ENCODE data around the gene RNF212. TPM values are rescaled to one million over a fixed set of nuclear protein-coding genes. Genes with fewer than 3 reads are reported as not detected.

Gene RNF212
- total RNA-seq, 1 donor: 3.0 TPM

GRCh38 chr4:1045595-1046201 lies 67.7 kb downstream of the RNF212 start:
- TF ChIP-seq, protein P1, sequence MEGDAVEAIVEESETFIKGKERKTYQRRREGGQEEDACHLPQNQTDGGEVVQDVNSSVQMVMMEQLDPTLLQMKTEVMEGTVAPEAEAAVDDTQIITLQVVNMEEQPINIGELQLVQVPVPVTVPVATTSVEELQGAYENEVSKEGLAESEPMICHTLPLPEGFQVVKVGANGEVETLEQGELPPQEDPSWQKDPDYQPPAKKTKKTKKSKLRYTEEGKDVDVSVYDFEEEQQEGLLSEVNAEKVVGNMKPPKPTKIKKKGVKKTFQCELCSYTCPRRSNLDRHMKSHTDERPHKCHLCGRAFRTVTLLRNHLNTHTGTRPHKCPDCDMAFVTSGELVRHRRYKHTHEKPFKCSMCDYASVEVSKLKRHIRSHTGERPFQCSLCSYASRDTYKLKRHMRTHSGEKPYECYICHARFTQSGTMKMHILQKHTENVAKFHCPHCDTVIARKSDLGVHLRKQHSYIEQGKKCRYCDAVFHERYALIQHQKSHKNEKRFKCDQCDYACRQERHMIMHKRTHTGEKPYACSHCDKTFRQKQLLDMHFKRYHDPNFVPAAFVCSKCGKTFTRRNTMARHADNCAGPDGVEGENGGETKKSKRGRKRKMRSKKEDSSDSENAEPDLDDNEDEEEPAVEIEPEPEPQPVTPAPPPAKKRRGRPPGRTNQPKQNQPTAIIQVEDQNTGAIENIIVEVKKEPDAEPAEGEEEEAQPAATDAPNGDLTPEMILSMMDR (IDR thresholded peaks at IDR 0.05; ENCODE audit: insufficient read depth, low read depth, low read length): no peak
- H3K4me3 ChIP-seq (ENCODE audit: low read depth, low read length): no peak overlapping the region
- DNase-seq (ENCODE audit: low read depth): no peak

- TF ChIP-seq, protein P1 (IDR thresholded peaks at IDR 0.05; ENCODE audit: insufficient read depth, low read depth, low read length): no peak
- no peak overlapping the region for H3K4me3 ChIP-seq (ENCODE audit: low read depth, low read length)
- DNase-seq (ENCODE audit: low read depth): no peak
Observed at GRCh38 chr4:1045193-1045594, 68.2 kb downstream of the RNF212 start.

GRCh38 chr4:1044469-1045192 lies 68.7 kb downstream of the RNF212 start:
- TF ChIP-seq, protein P1 (IDR thresholded peaks at IDR 0.05; ENCODE audit: insufficient read depth, low read depth, low read length): no peak
- no peak overlapping the region for H3K4me3 ChIP-seq (ENCODE audit: low read depth, low read length)
- peak; percentile 5 for DNase-seq (ENCODE audit: low read depth)

GRCh38 chr4:1043651-1044468 lies 69.5 kb downstream of the RNF212 start:
- DNase-seq (ENCODE audit: low read depth): peak; percentile 97
- peak overlapping the region; percentile 20 for H3K4me3 ChIP-seq (ENCODE audit: low read depth, low read length)
- TF ChIP-seq, protein P1 (IDR thresholded peaks at IDR 0.05; ENCODE audit: insufficient read depth, low read depth, low read length): no peak

DNA sequence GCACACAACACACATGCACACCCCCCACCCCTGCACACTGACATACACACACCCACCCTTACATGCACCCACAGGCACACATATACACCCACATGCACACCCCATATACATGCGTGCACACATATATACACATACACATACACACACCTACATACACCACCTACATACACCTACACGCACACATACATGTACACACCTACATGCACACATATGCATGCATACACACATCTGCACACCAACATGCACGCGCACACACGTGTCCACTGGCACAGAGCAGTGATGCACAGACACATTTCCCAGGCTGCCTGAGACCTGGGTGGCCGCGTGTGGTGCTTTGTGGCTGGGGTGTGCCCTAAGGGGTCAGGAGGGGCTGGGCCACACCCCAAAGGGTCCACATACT lies 70.2 kb downstream of the RNF212 start:
- no peak overlapping the region for H3K4me3 ChIP-seq (ENCODE audit: low read depth, low read length)
- TF ChIP-seq, protein P1 (IDR thresholded peaks at IDR 0.05; ENCODE audit: insufficient read depth, low read depth, low read length): no peak
- no peak for DNase-seq (ENCODE audit: low read depth)

- no peak overlapping the region for H3K4me3 ChIP-seq (ENCODE audit: low read depth, low read length)
- TF ChIP-seq, protein P1 (IDR thresholded peaks at IDR 0.05; ENCODE audit: insufficient read depth, low read depth, low read length): no peak
- DNase-seq (ENCODE audit: low read depth): no peak
Observed at GRCh38 chr4:1042352-1043055, 70.9 kb downstream of the RNF212 start.

Data from fibroblast of villous mesenchyme (primary cell).